Transverse colon (tissue), 4 donors: ENCODE measurements around the gene RPL18A.

Experiments used
- POLR2AphosphoS5 ChIP-seq, 3 donors: sonication (generic); formaldehyde crosslinking; IDR thresholded peaks; one replicate each; pipeline ENCODE4 v1.6.1; 2016; ENCODE audit warnings: antibody characterized with exemption in 3 of 3
- TF ChIP-seq, protein P1 (sequence below), 5 experiments: fragments of 200-600 bp in 3 of 5; fragments of 450-650 bp in 2 of 5; sonication (generic) in 3 of 5; IDR thresholded peaks; 1 replicate in 2 of 5; 2 replicates in 3 of 5; pipeline ENCODE4 v1.5.1; 2016 to 2017; ENCODE audit warnings: antibody characterized with exemption in 5 of 5, inconsistent platforms in 3 of 5, mild to moderate bottlenecking in 2 of 5, moderate library complexity in 1 of 5

DNA sequence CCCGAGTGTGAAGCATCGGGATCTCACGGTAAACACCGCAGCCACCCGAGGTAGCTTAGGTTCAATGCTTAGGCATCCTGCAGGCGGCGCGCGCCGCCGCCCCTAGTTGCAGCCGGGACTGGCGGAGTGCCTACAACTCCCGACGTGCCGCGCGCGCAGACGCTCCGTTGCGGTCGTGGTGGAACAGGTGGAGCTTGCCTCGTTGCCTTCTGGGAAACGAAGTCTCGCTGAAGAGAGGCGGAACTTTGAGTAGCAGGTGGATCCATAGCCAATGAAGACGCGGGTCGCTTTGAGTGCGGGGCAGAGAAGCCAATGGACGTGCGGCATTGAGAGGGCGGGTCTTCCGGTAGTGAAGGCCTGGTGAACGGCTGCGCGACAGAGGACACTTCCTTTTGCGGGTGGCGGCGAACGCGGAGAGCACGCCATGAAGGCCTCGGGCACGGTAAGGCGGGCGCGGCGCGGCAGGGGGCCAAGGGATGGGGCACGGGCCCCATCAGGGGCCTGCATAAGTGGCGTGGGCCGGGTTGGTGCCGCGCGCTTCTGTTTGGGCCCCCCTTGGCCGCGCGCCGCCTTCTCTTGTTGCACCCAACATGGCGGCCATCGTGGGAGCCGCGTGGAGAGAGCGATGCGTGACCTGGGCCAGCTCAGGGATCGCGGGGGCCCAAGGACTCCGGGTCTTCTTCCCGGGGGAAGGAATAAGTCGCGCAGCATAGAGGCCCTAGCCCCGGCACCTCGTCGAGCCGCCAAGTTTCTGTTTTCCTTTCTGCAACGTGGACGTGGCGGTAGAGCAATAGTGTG, at the start of gene RPL18A:
- TF ChIP-seq, protein P1, sequence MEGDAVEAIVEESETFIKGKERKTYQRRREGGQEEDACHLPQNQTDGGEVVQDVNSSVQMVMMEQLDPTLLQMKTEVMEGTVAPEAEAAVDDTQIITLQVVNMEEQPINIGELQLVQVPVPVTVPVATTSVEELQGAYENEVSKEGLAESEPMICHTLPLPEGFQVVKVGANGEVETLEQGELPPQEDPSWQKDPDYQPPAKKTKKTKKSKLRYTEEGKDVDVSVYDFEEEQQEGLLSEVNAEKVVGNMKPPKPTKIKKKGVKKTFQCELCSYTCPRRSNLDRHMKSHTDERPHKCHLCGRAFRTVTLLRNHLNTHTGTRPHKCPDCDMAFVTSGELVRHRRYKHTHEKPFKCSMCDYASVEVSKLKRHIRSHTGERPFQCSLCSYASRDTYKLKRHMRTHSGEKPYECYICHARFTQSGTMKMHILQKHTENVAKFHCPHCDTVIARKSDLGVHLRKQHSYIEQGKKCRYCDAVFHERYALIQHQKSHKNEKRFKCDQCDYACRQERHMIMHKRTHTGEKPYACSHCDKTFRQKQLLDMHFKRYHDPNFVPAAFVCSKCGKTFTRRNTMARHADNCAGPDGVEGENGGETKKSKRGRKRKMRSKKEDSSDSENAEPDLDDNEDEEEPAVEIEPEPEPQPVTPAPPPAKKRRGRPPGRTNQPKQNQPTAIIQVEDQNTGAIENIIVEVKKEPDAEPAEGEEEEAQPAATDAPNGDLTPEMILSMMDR (IDR thresholded peaks at IDR 0.05), result peak; percentile 69 to 96 (median 81)
- TF ChIP-seq POLR2AphosphoS5 (IDR thresholded peaks at IDR 0.05), result peak; percentile 98 to 99 (median 99)
